ENCODE measurements around the gene TM9SF2.

DNA sequence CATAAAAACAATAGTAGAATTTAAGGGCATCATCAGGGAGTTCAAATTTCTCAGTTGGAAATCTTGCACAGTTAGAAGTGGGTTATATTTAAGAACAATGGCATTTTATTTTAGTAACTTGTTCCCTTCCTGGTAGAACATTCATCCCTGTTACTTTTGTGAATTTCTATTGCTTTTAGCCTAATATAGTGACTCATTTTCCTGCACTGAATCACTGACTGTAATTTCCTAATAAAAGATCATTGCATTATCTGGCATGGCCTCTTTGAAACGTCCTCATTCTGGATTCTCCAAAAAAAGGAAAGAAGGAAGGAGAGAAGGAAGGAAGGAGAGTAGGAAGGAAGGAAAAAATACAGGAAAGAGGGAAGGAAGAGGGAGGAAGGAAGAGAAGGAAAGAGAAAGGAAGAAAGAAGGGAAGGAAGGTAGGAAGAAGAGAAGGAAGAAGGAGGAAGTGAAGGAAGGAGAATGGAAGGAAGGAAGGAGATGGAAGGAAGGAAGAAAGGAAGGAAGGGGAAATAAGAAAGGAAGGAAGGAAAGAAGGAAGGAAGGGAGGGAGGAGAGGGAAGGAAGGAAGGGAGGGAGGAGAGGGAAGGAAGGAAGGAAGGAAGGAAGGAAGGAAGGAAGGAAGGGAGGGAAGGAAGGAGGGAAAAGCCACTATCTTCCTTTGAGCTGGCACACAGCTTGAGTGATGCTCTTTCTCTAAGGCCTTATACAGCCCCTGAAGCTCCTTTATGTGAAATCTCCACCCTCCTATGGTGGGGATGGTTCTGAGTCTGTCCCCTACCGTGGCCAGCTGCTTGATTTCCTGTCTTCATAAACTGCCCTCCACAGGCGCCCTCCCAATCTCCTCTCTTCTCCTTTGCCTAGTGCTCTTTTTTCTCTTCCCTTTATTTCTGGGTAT is 29.8 kb upstream of the TM9SF2 start:
- no peak for TF ChIP-seq POLR2A (IDR thresholded peaks at IDR 0.05; ENCODE audit: low read length)
- TF ChIP-seq, protein P1, sequence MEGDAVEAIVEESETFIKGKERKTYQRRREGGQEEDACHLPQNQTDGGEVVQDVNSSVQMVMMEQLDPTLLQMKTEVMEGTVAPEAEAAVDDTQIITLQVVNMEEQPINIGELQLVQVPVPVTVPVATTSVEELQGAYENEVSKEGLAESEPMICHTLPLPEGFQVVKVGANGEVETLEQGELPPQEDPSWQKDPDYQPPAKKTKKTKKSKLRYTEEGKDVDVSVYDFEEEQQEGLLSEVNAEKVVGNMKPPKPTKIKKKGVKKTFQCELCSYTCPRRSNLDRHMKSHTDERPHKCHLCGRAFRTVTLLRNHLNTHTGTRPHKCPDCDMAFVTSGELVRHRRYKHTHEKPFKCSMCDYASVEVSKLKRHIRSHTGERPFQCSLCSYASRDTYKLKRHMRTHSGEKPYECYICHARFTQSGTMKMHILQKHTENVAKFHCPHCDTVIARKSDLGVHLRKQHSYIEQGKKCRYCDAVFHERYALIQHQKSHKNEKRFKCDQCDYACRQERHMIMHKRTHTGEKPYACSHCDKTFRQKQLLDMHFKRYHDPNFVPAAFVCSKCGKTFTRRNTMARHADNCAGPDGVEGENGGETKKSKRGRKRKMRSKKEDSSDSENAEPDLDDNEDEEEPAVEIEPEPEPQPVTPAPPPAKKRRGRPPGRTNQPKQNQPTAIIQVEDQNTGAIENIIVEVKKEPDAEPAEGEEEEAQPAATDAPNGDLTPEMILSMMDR (IDR thresholded peaks at IDR 0.05): no peak
- no peak for TF ChIP-seq POLR2AphosphoS2 (conservative IDR thresholded peaks at IDR 0.05; ENCODE audit: low read length)
- TF ChIP-seq, protein P2, sequence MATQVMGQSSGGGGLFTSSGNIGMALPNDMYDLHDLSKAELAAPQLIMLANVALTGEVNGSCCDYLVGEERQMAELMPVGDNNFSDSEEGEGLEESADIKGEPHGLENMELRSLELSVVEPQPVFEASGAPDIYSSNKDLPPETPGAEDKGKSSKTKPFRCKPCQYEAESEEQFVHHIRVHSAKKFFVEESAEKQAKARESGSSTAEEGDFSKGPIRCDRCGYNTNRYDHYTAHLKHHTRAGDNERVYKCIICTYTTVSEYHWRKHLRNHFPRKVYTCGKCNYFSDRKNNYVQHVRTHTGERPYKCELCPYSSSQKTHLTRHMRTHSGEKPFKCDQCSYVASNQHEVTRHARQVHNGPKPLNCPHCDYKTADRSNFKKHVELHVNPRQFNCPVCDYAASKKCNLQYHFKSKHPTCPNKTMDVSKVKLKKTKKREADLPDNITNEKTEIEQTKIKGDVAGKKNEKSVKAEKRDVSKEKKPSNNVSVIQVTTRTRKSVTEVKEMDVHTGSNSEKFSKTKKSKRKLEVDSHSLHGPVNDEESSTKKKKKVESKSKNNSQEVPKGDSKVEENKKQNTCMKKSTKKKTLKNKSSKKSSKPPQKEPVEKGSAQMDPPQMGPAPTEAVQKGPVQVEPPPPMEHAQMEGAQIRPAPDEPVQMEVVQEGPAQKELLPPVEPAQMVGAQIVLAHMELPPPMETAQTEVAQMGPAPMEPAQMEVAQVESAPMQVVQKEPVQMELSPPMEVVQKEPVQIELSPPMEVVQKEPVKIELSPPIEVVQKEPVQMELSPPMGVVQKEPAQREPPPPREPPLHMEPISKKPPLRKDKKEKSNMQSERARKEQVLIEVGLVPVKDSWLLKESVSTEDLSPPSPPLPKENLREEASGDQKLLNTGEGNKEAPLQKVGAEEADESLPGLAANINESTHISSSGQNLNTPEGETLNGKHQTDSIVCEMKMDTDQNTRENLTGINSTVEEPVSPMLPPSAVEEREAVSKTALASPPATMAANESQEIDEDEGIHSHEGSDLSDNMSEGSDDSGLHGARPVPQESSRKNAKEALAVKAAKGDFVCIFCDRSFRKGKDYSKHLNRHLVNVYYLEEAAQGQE (IDR thresholded peaks at IDR 0.05): no peak
- TF ChIP-seq, protein P3, sequence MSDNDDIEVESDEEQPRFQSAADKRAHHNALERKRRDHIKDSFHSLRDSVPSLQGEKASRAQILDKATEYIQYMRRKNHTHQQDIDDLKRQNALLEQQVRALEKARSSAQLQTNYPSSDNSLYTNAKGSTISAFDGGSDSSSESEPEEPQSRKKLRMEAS (IDR thresholded peaks at IDR 0.05): no peak
- no peak for TF ChIP-seq EP300 (IDR thresholded peaks at IDR 0.05)
